ENCODE data around the gene GOLT1B.

DNA sequence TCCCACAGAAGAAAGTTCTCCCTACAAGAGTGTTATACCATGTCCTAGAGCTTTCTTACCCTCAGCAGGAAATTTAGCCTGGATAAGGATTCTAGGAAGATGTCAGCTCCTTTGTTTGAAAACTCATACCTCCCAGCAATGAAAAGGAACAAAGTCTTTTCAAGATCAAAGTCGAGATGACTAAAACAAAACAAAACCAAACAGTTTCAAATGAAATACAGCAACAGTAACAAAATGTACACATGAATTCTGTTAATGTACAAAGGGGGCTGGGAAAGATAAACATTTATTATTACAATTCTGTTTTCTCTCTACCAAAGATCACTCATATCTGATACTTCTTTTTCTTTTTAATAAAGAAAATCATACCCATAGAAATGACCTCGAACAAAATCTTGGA lies 61.3 kb downstream of the GOLT1B start:
- TF ChIP-seq POLR2A (IDR thresholded peaks at IDR 0.05; ENCODE audit: low read length) (no peak), GATA1 (IDR thresholded peaks at IDR 0.05; ENCODE audit: low read depth, low read length) (no peak)
